Neuronal stem cell (in vitro differentiated cells): ENCODE measurements around the gene ROCK1.

Experiments used
- DNase-seq: peaks from one replicate; pipeline ENCODE4 v3.0.0-alpha.2; 2013; ENCODE audit warnings: low spot score
- H2AFZ ChIP-seq: one replicate; pipeline ENCODE4 v1.6.1; 2013; ENCODE audit warnings: mild to moderate bottlenecking, low read length, inconsistent platforms
- H2AK5ac ChIP-seq: 2 replicates; pipeline ENCODE4 v1.6.1; 2013; ENCODE audit warnings: low read depth, mild to moderate bottlenecking, inconsistent platforms, low read length, moderate library complexity, mixed read lengths
- H2BK120ac ChIP-seq: 2 replicates; pipeline ENCODE4 v1.6.1; 2013; ENCODE audit warnings: low read depth, mild to moderate bottlenecking, inconsistent platforms, low read length, moderate library complexity, mixed read lengths
- H2BK12ac ChIP-seq: one replicate; pipeline ENCODE4 v1.6.1; 2013; ENCODE audit warnings: low read length, inconsistent platforms
- H2BK15ac ChIP-seq: 2 replicates; pipeline ENCODE4 v1.6.1; 2013; ENCODE audit warnings: mild to moderate bottlenecking, low read length, inconsistent platforms, mixed read lengths
- H2BK5ac ChIP-seq: one replicate; pipeline ENCODE4 v1.6.1; 2013; ENCODE audit warnings: inconsistent platforms, mild to moderate bottlenecking, low read length, moderate library complexity
- H3K14ac ChIP-seq: one replicate; pipeline ENCODE4 v1.6.1; 2013; ENCODE audit warnings: low read length, inconsistent platforms
- H3K18ac ChIP-seq: 2 replicates; pipeline ENCODE4 v1.6.1; 2013; ENCODE audit warnings: low read length, inconsistent platforms
- H3K23ac ChIP-seq: 2 replicates; pipeline ENCODE4 v1.6.1; 2013; ENCODE audit warnings: low read depth, mild to moderate bottlenecking, mixed read lengths, low read length, inconsistent platforms; ENCODE audit not compliant: poor library complexity
- H3K27ac ChIP-seq: replicated peaks from 3 replicates; pipeline ENCODE4 v1.5.1; 2013; ENCODE audit warnings: low read length, inconsistent platforms
- H3K27me3 ChIP-seq, 3 experiments: 2 replicates each; pipeline ENCODE4 v1.6.1; 2013; ENCODE audit warnings: low read length in 3 of 3, mild to moderate bottlenecking in 2 of 3, inconsistent platforms in 1 of 3, low read depth in 1 of 3, mixed read lengths in 1 of 3, moderate library complexity in 1 of 3; ENCODE audit not compliant: control insufficient read depth in 3 of 3, insufficient read depth in 3 of 3
- H3K36me3 ChIP-seq, 2 donors: replicated peaks in 1 of 2; 2 replicates each; pipeline ENCODE4 v1.6.1; 2013; ENCODE audit warnings: low read length in 2 of 2; ENCODE audit not compliant: control insufficient read depth in 2 of 2, insufficient read depth in 2 of 2
- H3K4ac ChIP-seq: 2 replicates; pipeline ENCODE4 v1.6.1; 2013; ENCODE audit warnings: inconsistent platforms, mild to moderate bottlenecking, low read length, moderate library complexity
- H3K4me1 ChIP-seq, 2 donors: 1 replicate in 1 of 2; 2 replicates in 1 of 2; pipeline ENCODE4 v1.6.1; 2013; ENCODE audit warnings: low read length in 2 of 2, low read depth in 1 of 2; ENCODE audit not compliant: control insufficient read depth in 2 of 2, insufficient read depth in 1 of 2
- H3K4me2 ChIP-seq: one replicate; pipeline ENCODE4 v1.6.1; 2013; ENCODE audit warnings: mild to moderate bottlenecking, low read length, inconsistent platforms; ENCODE audit not compliant: insufficient read depth, poor library complexity, severe bottlenecking
- H3K4me3 ChIP-seq, 2 donors: 2 replicates each; pipeline ENCODE4 v1.5.1; 2013; ENCODE audit warnings: low read length in 2 of 2, mild to moderate bottlenecking in 2 of 2, inconsistent platforms in 1 of 2, moderate library complexity in 1 of 2
- H3K79me1 ChIP-seq: one replicate; pipeline ENCODE4 v1.6.1; 2013; ENCODE audit warnings: low read depth, mild to moderate bottlenecking, inconsistent platforms, low read length, moderate library complexity
- H3K9ac ChIP-seq: one replicate; pipeline ENCODE4 v1.6.1; 2013; ENCODE audit warnings: mild to moderate bottlenecking, low read depth, low read length, inconsistent platforms; ENCODE audit not compliant: poor library complexity
- H3K9me3 ChIP-seq, 2 donors: replicated peaks in 1 of 2; 2 replicates each; pipeline versions ENCODE3 to v1.6.1; 2013; ENCODE audit warnings: low read length in 2 of 2, mild to moderate bottlenecking in 2 of 2, inconsistent platforms in 1 of 2, low read depth in 1 of 2, mixed read lengths in 1 of 2, moderate library complexity in 1 of 2; ENCODE audit not compliant: control insufficient read depth in 2 of 2, insufficient read depth in 1 of 2
- H4K8ac ChIP-seq: one replicate; pipeline ENCODE4 v1.6.1; 2013; ENCODE audit warnings: low read depth, mild to moderate bottlenecking, inconsistent platforms, low read length, moderate library complexity
- H4K91ac ChIP-seq: one replicate; pipeline ENCODE4 v1.6.1; 2013; ENCODE audit warnings: low read length, low read depth, mild to moderate bottlenecking, inconsistent platforms; ENCODE audit not compliant: poor library complexity
- WGBS, 2 donors: extraction: QIAGEN DNeasy Blood & Tissue Kit; methylation state at CpG; one replicate each; pipeline ENCODE4 v1.1.7; 2013; ENCODE audit warnings: missing lambda C conversion rate in 2 of 2, mixed read lengths in 1 of 2; ENCODE audit not compliant: insufficient read length in 2 of 2, insufficient replicate concordance in 1 of 2; ENCODE audit errors: extremely low coverage in 2 of 2; 5-methylcytosine and 5-hydroxymethylcytosine counted together

The ROCK1 gene

GRCh38 chr18:21100678-21101077 is 10.9 kb downstream of the ROCK1 start:
- no peak overlapping the region for H2BK15ac ChIP-seq
- no peak overlapping the region for H3K9ac ChIP-seq
- peaks cover 3% of the 10 kb centered on the region for H3K79me1 ChIP-seq
- H3K27me3 ChIP-seq = no peaks in the 10 kb centered on the region
- DNase-seq = no peak
- H3K4me2 ChIP-seq = no peak overlapping the region
- no peak overlapping the region for H3K18ac ChIP-seq
- no peak overlapping the region for H3K4ac ChIP-seq
- no peak overlapping the region for H2BK5ac ChIP-seq
- no peak overlapping the region for H3K23ac ChIP-seq
- no peak overlapping the region for H3K14ac ChIP-seq
- no CpG with 5 or more reads among the region's 2 CpGs for WGBS, 2 donors
- no peak overlapping the region for H4K8ac ChIP-seq
- H2BK12ac ChIP-seq = no peak overlapping the region
- H2AK5ac ChIP-seq = no peak overlapping the region
- no peak overlapping the region for H2BK120ac ChIP-seq
- no peak overlapping the region for H4K91ac ChIP-seq
- peaks cover 0 to 2% of the 10 kb centered on the region in 2 donors for H3K4me1 ChIP-seq
- H3K9me3 ChIP-seq = no peaks in the 10 kb centered on the region
- H3K36me3 ChIP-seq = peaks cover 2 to 4% of the 10 kb centered on the region in 2 donors
- H3K4me3 ChIP-seq = no peak overlapping the region
- H3K27ac ChIP-seq = no peak overlapping the region
- H2AFZ ChIP-seq = no peak overlapping the region

- Histone ChIP-seq H3K4me1 (peaks cover 0 to 2% of the 10 kb centered on the region in 2 donors), H2BK12ac (no peak overlapping the region), H3K4me3 (no peak overlapping the region), H3K23ac (no peak overlapping the region), H4K8ac (no peak overlapping the region), H2BK15ac (no peak overlapping the region), H3K27me3 (no peaks in the 10 kb centered on the region), H3K27ac (no peak overlapping the region), H3K18ac (no peak overlapping the region), H3K9me3 (peaks cover 0 to 2% of the 10 kb centered on the region in 2 donors), H2BK120ac (no peak overlapping the region), H3K9ac (no peak overlapping the region), H3K4me2 (no peak overlapping the region), H3K36me3 (peaks cover 2 to 4% of the 10 kb centered on the region in 2 donors), H4K91ac (no peak overlapping the region), H3K79me1 (peaks cover 3% of the 10 kb centered on the region), H2AFZ (no peak overlapping the region), H3K4ac (no peak overlapping the region), H2BK5ac (no peak overlapping the region), H3K14ac (no peak overlapping the region), H2AK5ac (no peak overlapping the region)
- no peak for DNase-seq
Observed at GRCh38 chr18:21100146-21100545, 11.5 kb downstream of the ROCK1 start.

- Histone ChIP-seq H2BK5ac (no peak overlapping the region), H3K18ac (no peak overlapping the region), H3K14ac (no peak overlapping the region), H2BK15ac (no peak overlapping the region), H3K4me1 (peaks cover 0 to 2% of the 10 kb centered on the region in 2 donors), H3K27ac (no peak overlapping the region), H3K4me3 (no peak overlapping the region), H3K27me3 (no peaks in the 10 kb centered on the region), H2BK120ac (no peak overlapping the region), H3K36me3 (peaks cover 2 to 4% of the 10 kb centered on the region in 2 donors), H3K4me2 (no peak overlapping the region), H4K91ac (no peak overlapping the region), H3K4ac (no peak overlapping the region), H3K9me3 (peaks cover 0 to 5% of the 10 kb centered on the region in 2 donors), H2AFZ (no peak overlapping the region), H2BK12ac (no peak overlapping the region), H4K8ac (no peak overlapping the region), H2AK5ac (no peak overlapping the region), H3K23ac (no peak overlapping the region), H3K9ac (no peak overlapping the region), H3K79me1 (peaks cover 3% of the 10 kb centered on the region)
- WGBS, 2 donors = no CpG with 5 or more reads among the region's 9 CpGs
- no peak for DNase-seq
Observed at GRCh38 chr18:21099442-21099841, 12.2 kb downstream of the ROCK1 start.

GRCh38 chr18:21096760-21097159 is 14.9 kb downstream of the ROCK1 start:
- H2BK120ac ChIP-seq = no peak overlapping the region
- DNase-seq = no peak
- no peak overlapping the region for H2AK5ac ChIP-seq
- H4K8ac ChIP-seq = no peak overlapping the region
- H3K4me2 ChIP-seq = no peak overlapping the region
- no peak overlapping the region for H3K23ac ChIP-seq
- H3K4ac ChIP-seq = no peak overlapping the region
- no peak overlapping the region for H3K27ac ChIP-seq
- peaks cover 0 to 2% of the 10 kb centered on the region in 2 donors for H3K4me1 ChIP-seq
- H2BK15ac ChIP-seq = no peak overlapping the region
- no peak overlapping the region for H3K9ac ChIP-seq
- no peak overlapping the region for H2AFZ ChIP-seq
- no peak overlapping the region for H2BK5ac ChIP-seq
- no peak overlapping the region for H3K4me3 ChIP-seq
- no peak overlapping the region for H3K14ac ChIP-seq
- H3K9me3 ChIP-seq = peaks cover 0 to 5% of the 10 kb centered on the region in 2 donors
- H3K27me3 ChIP-seq = no peaks in the 10 kb centered on the region
- no CpG with 5 or more reads among the region's 2 CpGs for WGBS, 2 donors
- no peak overlapping the region for H3K18ac ChIP-seq
- H3K36me3 ChIP-seq = peaks cover 0 to 2% of the 10 kb centered on the region in 2 donors
- H2BK12ac ChIP-seq = no peak overlapping the region
- no peak overlapping the region for H4K91ac ChIP-seq
- peaks cover 3% of the 10 kb centered on the region for H3K79me1 ChIP-seq
